Testis (tissue), 2 donors: ENCODE results near the gene LAPTM4A.

ENCODE experiments used
- CTCF ChIP-seq, 3 experiments: fragments of 450-650 bp in 2 of 3; fragments of 200-600 bp in 1 of 3; sonication (generic) in 1 of 3; IDR thresholded peaks; one replicate each; pipeline ENCODE4 v1.5.1; 2016 to 2019; ENCODE audit warnings: antibody characterized with exemption in 3 of 3, mild to moderate bottlenecking in 2 of 3, moderate library complexity in 1 of 3
- POLR2A ChIP-seq: fragments of 450-650 bp; IDR thresholded peaks from one replicate; pipeline ENCODE4 v1.6.1; 2017; ENCODE audit warnings: antibody characterized with exemption, mild to moderate bottlenecking, moderate library complexity

GRCh38 chr2:20067992-20068584, 16.7 kb upstream of the LAPTM4A start:
- TF ChIP-seq CTCF (IDR thresholded peaks at IDR 0.05): no peak
- no peak for TF ChIP-seq POLR2A
